ENCODE data around the gene SH3BP2. TPM values are rescaled to one million over a fixed set of nuclear protein-coding genes. Genes with fewer than 3 reads are reported as not detected.

SH3BP2 gene
- total RNA-seq, 1 experiment from 2014 or later = 52.8 TPM

- ChIA-PET POLR2A (no interaction called here), CTCF (no interaction called here), RAD21 (ENCODE audit: low non-redundant PET in 1 of 2, low total read pairs in 2 of 2, uncharacterized antibody in 2 of 2, unreplicated experiment in 2 of 2) (no interaction called here)
- Histone ChIP-seq H4K20me1 (ENCODE audit: insufficient read depth) (no peaks in the 10 kb centered on the region), H3K9ac (ENCODE audit: low read length) (no peak overlapping the region), H3K9me2 (ENCODE audit: insufficient read depth) (no peaks in the 10 kb centered on the region), H3K9me3 (ENCODE audit: control insufficient read depth in 1 of 2, insufficient read depth in 1 of 2, low read depth in 1 of 2, low read length in 2 of 2) (no peaks in the 10 kb centered on the region), H3K36me3 (ENCODE audit: control insufficient read depth in 1 of 2, insufficient read depth in 2 of 2, low read length in 2 of 2) (no peaks in the 10 kb centered on the region), H3K4me3 (replicated peaks in 1 of 2; ENCODE audit: low read depth in 1 of 2, low read length in 2 of 2) (no peak overlapping the region), H3K4me2 (ENCODE audit: low read length) (peak overlapping the region; percentile 88; the same call in 1 of the 2 replicates), H2AFZ (ENCODE audit: low read depth, low read length, poor library complexity, severe bottlenecking) (no peak overlapping the region), H3K27me3 (ENCODE audit: insufficient read depth, low read length) (no peaks in the 10 kb centered on the region), H3K79me2 (ENCODE audit: insufficient read depth, low read length) (no peaks in the 10 kb centered on the region), H3K4me1 (ENCODE audit: control insufficient read depth in 1 of 2, insufficient read depth in 2 of 2, low read length in 2 of 2) (peaks cover 31 to 42% of the 10 kb centered on the region in 2 experiments), H3K27ac (ENCODE audit: low read depth, low read length) (no peak overlapping the region; the same call in 1 of the 2 replicates)
- TF ChIP-seq ZNF274 (IDR thresholded peaks at IDR 0.05; ENCODE audit: low read depth, low read length) (no peak), POLR2AphosphoS5 (IDR thresholded peaks at IDR 0.05; ENCODE audit: low read depth, low read length) (no peak), ELF1 (IDR thresholded peaks at IDR 0.05; ENCODE audit: borderline replicate concordance, low read depth) (no peak), POLR2A (IDR thresholded peaks at IDR 0.05; ENCODE audit: borderline replicate concordance, extremely low read depth, insufficient read depth, insufficient read length) (no peak), REST (IDR thresholded peaks at IDR 0.05; ENCODE audit: low read depth) (no peak)
- TF ChIP-seq, protein P1, sequence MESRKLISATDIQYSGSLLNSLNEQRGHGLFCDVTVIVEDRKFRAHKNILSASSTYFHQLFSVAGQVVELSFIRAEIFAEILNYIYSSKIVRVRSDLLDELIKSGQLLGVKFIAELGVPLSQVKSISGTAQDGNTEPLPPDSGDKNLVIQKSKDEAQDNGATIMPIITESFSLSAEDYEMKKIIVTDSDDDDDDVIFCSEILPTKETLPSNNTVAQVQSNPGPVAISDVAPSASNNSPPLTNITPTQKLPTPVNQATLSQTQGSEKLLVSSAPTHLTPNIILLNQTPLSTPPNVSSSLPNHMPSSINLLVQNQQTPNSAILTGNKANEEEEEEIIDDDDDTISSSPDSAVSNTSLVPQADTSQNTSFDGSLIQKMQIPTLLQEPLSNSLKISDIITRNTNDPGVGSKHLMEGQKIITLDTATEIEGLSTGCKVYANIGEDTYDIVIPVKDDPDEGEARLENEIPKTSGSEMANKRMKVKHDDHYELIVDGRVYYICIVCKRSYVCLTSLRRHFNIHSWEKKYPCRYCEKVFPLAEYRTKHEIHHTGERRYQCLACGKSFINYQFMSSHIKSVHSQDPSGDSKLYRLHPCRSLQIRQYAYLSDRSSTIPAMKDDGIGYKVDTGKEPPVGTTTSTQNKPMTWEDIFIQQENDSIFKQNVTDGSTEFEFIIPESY (IDR thresholded peaks at IDR 0.05; ENCODE audit: extremely low read depth, insufficient replicate concordance, low read length) = no peak
- TF ChIP-seq, protein P2, sequence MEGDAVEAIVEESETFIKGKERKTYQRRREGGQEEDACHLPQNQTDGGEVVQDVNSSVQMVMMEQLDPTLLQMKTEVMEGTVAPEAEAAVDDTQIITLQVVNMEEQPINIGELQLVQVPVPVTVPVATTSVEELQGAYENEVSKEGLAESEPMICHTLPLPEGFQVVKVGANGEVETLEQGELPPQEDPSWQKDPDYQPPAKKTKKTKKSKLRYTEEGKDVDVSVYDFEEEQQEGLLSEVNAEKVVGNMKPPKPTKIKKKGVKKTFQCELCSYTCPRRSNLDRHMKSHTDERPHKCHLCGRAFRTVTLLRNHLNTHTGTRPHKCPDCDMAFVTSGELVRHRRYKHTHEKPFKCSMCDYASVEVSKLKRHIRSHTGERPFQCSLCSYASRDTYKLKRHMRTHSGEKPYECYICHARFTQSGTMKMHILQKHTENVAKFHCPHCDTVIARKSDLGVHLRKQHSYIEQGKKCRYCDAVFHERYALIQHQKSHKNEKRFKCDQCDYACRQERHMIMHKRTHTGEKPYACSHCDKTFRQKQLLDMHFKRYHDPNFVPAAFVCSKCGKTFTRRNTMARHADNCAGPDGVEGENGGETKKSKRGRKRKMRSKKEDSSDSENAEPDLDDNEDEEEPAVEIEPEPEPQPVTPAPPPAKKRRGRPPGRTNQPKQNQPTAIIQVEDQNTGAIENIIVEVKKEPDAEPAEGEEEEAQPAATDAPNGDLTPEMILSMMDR (IDR thresholded peaks at IDR 0.05 in 2 of 3, conservative IDR thresholded peaks at IDR 0.05 in 1 of 3; ENCODE audit: borderline replicate concordance in 1 of 3, insufficient read depth in 1 of 3, low read depth in 2 of 3, low read length in 2 of 3) = no peak
- BruUV-seq (replicated peaks) = no TSS peak
- ATAC-seq (no peak), DNase-seq (ENCODE audit: low read depth, low spot score) (no peak)
- intact Hi-C loops (cut with micrococcal nuclease) = no loop called here
Measured at GRCh38 chr4:2791518-2792395, 1.1 kb upstream of the SH3BP2 start.
